IgD-negative memory B cell (primary cell): Measurements from ENCODE around the gene MCAM. TPM values are rescaled to one million over a fixed set of nuclear protein-coding genes. Genes with fewer than 3 reads are reported as not detected.

Experiments used
- H3K27ac Mint-ChIP-seq, 3 donors: one replicate each; pipeline ENCODE4 v1.8.0; 2020 to 2022; ENCODE audit warnings: mild to moderate bottlenecking in 3 of 3, mixed read lengths in 3 of 3, moderate library complexity in 1 of 3
- H3K27me3 Mint-ChIP-seq: one replicate; pipeline ENCODE4 v1.8.0; 2021; ENCODE audit warnings: mixed read lengths
- H3K36me3 Mint-ChIP-seq: one replicate; pipeline ENCODE4 v1.8.0; 2020; ENCODE audit warnings: mild to moderate bottlenecking, mixed read lengths
- H3K4me1 Mint-ChIP-seq, 3 donors: one replicate each; pipeline ENCODE4 v1.8.0; 2020 to 2022; ENCODE audit warnings: mixed read lengths in 3 of 3, mild to moderate bottlenecking in 1 of 3
- H3K4me3 Mint-ChIP-seq, 4 donors: one replicate each; pipeline ENCODE4 v1.8.0; 2020 to 2022; ENCODE audit warnings: mild to moderate bottlenecking in 4 of 4, mixed read lengths in 4 of 4, moderate library complexity in 3 of 4
- H3K9me3 Mint-ChIP-seq, 3 donors: one replicate each; pipeline ENCODE4 v1.8.0; 2020 to 2021; ENCODE audit warnings: mixed read lengths in 3 of 3, mild to moderate bottlenecking in 1 of 3
- polyA plus RNA-seq: library from polyadenylated mRNA; unstranded; fragments of 300-500 nt; fragmentation: Illumina TruSeq; gene quantifications from one replicate; pipeline ENCODE4 v1.2.3, GENCODE V29; 2021

MCAM gene
- polyA plus RNA-seq, 1 donor from 2014 or later, result 1.3 TPM

DNA sequence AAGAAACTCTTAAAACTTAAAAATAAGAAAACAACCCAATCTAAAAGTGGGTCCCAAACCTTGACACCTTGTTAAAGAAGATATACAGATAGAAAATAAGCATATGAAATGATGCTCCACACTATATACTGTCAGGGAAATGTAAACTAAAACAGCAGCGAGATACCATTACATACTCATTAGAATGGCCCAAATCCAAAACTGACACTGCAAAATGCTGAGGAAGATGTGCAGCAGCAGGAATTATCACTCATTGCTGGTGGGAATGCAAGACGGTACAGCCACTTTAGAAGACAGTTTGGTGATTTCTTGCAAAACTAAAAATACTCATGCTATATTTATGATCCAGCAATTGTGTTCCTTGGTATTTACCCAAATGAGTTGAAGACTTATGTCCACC lies 12.4 kb upstream of the MCAM start:
- Mint-ChIP-seq H3K4me1 (peaks cover 2 to 14% (median 7%) of the 10 kb centered on the region in 3 donors), H3K4me3 (no peak overlapping the region), H3K27me3 (peaks cover 9% of the 10 kb centered on the region), H3K9me3 (no peaks in the 10 kb centered on the region), H3K36me3 (peaks cover 3% of the 10 kb centered on the region), H3K27ac (no peak overlapping the region)

- H3K36me3 Mint-ChIP-seq, result no peaks in the 10 kb centered on the region
- peak overlapping the region in 1 of 3 donors; percentile 23 for H3K27ac Mint-ChIP-seq
- H3K9me3 Mint-ChIP-seq, result no peaks in the 10 kb centered on the region
- H3K27me3 Mint-ChIP-seq, result peaks cover 4% of the 10 kb centered on the region
- H3K4me1 Mint-ChIP-seq, result peaks cover 4 to 14% (median 8%) of the 10 kb centered on the region in 3 donors
- no peak overlapping the region for H3K4me3 Mint-ChIP-seq
Measured at GRCh38 chr11:119324189-119324588, 7.3 kb upstream of the MCAM start.

- H3K27ac Mint-ChIP-seq, result peak overlapping the region; percentile 1 to 68 (median 23)
Measured at GRCh38 chr11:119323532-119324033, 6.7 kb upstream of the MCAM start.

GRCh38 chr11:119322921-119323531 lies 6.1 kb upstream of the MCAM start:
- H3K4me1 Mint-ChIP-seq, result peaks cover 11 to 20% (median 13%) of the 10 kb centered on the region in 3 donors
- H3K4me3 Mint-ChIP-seq, result peak overlapping the region in 1 of 4 donors; percentile 21
- peak overlapping the region in 1 of 3 donors; percentile 1 for H3K27ac Mint-ChIP-seq

More at GRCh38 chr11:119323532-119324033, 6.7 kb upstream of the MCAM start:
- no peaks in the 10 kb centered on the region for H3K9me3 Mint-ChIP-seq
- H3K4me3 Mint-ChIP-seq, result peak overlapping the region in 1 of 4 donors; percentile 21
- H3K27me3 Mint-ChIP-seq, result peaks cover 4% of the 10 kb centered on the region
- H3K36me3 Mint-ChIP-seq, result no peaks in the 10 kb centered on the region
- peaks cover 9 to 19% (median 12%) of the 10 kb centered on the region in 3 donors for H3K4me1 Mint-ChIP-seq

GRCh38 chr11:119322360-119322739 lies 5.4 kb upstream of the MCAM start:
- Mint-ChIP-seq H3K27me3 (peaks cover 7% of the 10 kb centered on the region), H3K4me3 (peak overlapping the region; percentile 14 to 92 (median 72)), H3K36me3 (no peaks in the 10 kb centered on the region), H3K9me3 (no peaks in the 10 kb centered on the region), H3K4me1 (peaks cover 11 to 20% (median 15%) of the 10 kb centered on the region in 3 donors), H3K27ac (no peak overlapping the region)

More at GRCh38 chr11:119322921-119323531, 6.1 kb upstream of the MCAM start:
- Mint-ChIP-seq H3K9me3 (no peaks in the 10 kb centered on the region), H3K36me3 (no peaks in the 10 kb centered on the region), H3K27me3 (peaks cover 2% of the 10 kb centered on the region)

- peaks cover 11 to 22% (median 15%) of the 10 kb centered on the region in 3 donors for H3K4me1 Mint-ChIP-seq
- H3K36me3 Mint-ChIP-seq, result no peaks in the 10 kb centered on the region
- H3K9me3 Mint-ChIP-seq, result no peaks in the 10 kb centered on the region
- peaks cover 12% of the 10 kb centered on the region for H3K27me3 Mint-ChIP-seq
- peak overlapping the region in 1 of 3 donors; percentile 66 for H3K27ac Mint-ChIP-seq
- peak overlapping the region; percentile 14 to 95 (median 88) for H3K4me3 Mint-ChIP-seq
Measured at GRCh38 chr11:119320776-119321524, 4.0 kb upstream of the MCAM start.

- Mint-ChIP-seq H3K27ac (no peak overlapping the region), H3K9me3 (no peaks in the 10 kb centered on the region), H3K36me3 (no peaks in the 10 kb centered on the region), H3K4me1 (peaks cover 11 to 22% (median 18%) of the 10 kb centered on the region in 3 donors), H3K27me3 (peaks cover 17% of the 10 kb centered on the region), H3K4me3 (peak overlapping the region in 1 of 4 donors; percentile 91)
Measured at GRCh38 chr11:119320240-119320775, 3.4 kb upstream of the MCAM start.

DNA sequence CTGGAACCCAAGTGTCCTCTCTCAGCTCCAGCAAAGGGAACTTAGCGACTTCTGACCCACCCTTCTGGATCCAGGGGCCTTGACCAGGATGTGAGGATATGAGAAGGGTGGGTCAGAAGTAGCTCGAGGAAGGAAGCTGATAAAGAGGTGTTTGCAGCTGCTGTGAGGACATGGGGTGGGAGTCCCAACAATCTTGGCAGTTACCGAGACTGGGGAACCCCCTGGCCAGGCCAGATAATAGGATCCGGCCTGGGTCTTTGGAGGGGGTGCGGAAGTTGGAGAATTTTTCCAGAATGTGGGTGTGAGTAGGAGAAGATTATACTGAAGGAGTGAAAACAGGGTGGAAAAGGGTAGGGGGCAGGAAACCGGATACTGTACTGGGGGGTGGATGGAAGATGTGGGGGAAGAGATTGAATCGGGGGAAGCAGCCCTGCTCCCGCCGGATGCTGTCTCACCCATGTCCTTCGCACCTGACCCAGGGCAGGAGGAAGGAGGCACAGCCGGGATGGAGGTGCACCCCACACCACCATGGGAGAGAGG lies 2.8 kb upstream of the MCAM start:
- Mint-ChIP-seq H3K9me3 (no peaks in the 10 kb centered on the region), H3K27me3 (peaks cover 22% of the 10 kb centered on the region), H3K27ac (peak overlapping the region in 1 of 3 donors; percentile 78), H3K4me1 (peaks cover 11 to 22% (median 21%) of the 10 kb centered on the region in 3 donors), H3K4me3 (peak overlapping the region in 3 of 4 donors; percentile 63 to 91 (median 63)), H3K36me3 (no peaks in the 10 kb centered on the region)

- Mint-ChIP-seq H3K4me3 (peak overlapping the region in 3 of 4 donors; percentile 22 to 91 (median 63)), H3K27me3 (peaks cover 28% of the 10 kb centered on the region), H3K27ac (peak overlapping the region; percentile 59 to 96 (median 78)), H3K36me3 (no peaks in the 10 kb centered on the region), H3K4me1 (peaks cover 11 to 24% (median 24%) of the 10 kb centered on the region in 3 donors), H3K9me3 (no peaks in the 10 kb centered on the region)
Measured at GRCh38 chr11:119319136-119319699, 2.3 kb upstream of the MCAM start.

- Mint-ChIP-seq H3K27ac (peak overlapping the region; percentile 59 to 96 (median 78)), H3K9me3 (no peaks in the 10 kb centered on the region), H3K4me3 (peak overlapping the region; percentile 22 to 91 (median 64)), H3K36me3 (no peaks in the 10 kb centered on the region), H3K27me3 (peaks cover 29% of the 10 kb centered on the region), H3K4me1 (peaks cover 7 to 22% (median 21%) of the 10 kb centered on the region in 3 donors)
Measured at GRCh38 chr11:119318240-119319135, 1.6 kb upstream of the MCAM start.

GRCh38 chr11:119317592-119318239 lies 786 bp upstream of the MCAM start:
- peaks cover 29% of the 10 kb centered on the region for H3K27me3 Mint-ChIP-seq

DNA sequence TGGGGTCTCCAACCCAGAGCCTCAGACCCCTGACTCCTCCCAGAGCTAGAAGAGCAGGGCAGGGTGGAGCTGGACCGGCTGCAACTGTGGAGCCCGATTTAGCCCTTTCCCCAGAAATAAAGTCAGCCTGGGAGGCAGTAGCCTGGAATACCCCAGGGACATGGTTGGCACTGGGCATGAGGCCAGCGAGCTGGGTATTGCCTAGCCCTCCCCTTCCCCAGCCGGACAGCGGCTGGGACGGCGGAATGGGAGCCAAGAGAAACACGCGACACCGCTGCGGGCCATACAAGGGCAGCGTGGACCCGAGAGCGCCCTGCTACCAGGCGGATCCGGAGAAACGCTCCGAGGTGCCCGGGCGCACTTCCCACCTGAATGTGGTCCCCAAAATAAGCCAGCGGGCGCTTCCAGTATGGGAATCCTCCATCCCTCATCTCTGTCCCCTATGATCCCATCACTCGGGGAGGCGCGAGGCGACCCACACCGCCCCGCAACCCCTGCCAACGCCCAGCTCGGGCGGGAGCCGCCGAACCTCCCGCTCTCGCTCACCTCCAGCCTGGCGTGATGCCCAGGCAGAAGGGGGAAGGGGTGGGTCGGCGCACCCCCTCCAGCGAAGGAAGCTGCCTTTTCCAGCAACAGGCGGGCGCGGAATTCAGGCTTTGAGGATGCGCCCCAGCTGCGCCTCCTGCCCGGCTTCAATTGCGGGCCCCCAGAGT lies 758 bp downstream of the MCAM start:
- no peaks in the 10 kb centered on the region for H3K36me3 Mint-ChIP-seq
- peak overlapping the region; percentile 77 to 93 (median 85) for H3K4me3 Mint-ChIP-seq
- H3K4me1 Mint-ChIP-seq, result peaks cover 6 to 18% (median 12%) of the 10 kb centered on the region in 3 donors
- peaks cover 31% of the 10 kb centered on the region for H3K27me3 Mint-ChIP-seq
- no peak overlapping the region for H3K27ac Mint-ChIP-seq
- H3K9me3 Mint-ChIP-seq, result no peaks in the 10 kb centered on the region

More at GRCh38 chr11:119317592-119318239, 786 bp upstream of the MCAM start:
- H3K27ac Mint-ChIP-seq, result no peak overlapping the region
- peaks cover 6 to 21% (median 20%) of the 10 kb centered on the region in 3 donors for H3K4me1 Mint-ChIP-seq
- H3K4me3 Mint-ChIP-seq, result peak overlapping the region; percentile 39 to 85 (median 55)
- H3K9me3 Mint-ChIP-seq, result no peaks in the 10 kb centered on the region
- H3K36me3 Mint-ChIP-seq, result no peaks in the 10 kb centered on the region
